GM12891 (cell line): Measurements from ENCODE around the gene FAM83G.
A peak's percentile ranks its signal among the peaks of the same experiment; 100 is the strongest.

Experiments
- PAX5 ChIP-seq: IDR thresholded peaks from 2 replicates; pipeline ENCODE4 v1.6.1; 2011; ENCODE audit warnings: low read length, moderate library complexity, mild to moderate bottlenecking; ENCODE audit not compliant: insufficient read depth, severe bottlenecking
- POLR2A ChIP-seq: IDR thresholded peaks from 2 replicates; pipeline ENCODE4 v1.6.1; 2011; ENCODE audit warnings: low read depth, low read length, control low read depth
- POLR2AphosphoS5 ChIP-seq: IDR thresholded peaks from 2 replicates; pipeline ENCODE4 v1.6.1; 2011; ENCODE audit warnings: low read depth, low read length, control low read depth
- SPI1 ChIP-seq: IDR thresholded peaks from 2 replicates; pipeline ENCODE4 v1.6.1; 2011; ENCODE audit warnings: low read depth, low read length, control low read depth
- TAF1 ChIP-seq: IDR thresholded peaks from 2 replicates; pipeline ENCODE4 v1.6.1; 2011; ENCODE audit warnings: low read depth, low read length, control low read depth

DNA sequence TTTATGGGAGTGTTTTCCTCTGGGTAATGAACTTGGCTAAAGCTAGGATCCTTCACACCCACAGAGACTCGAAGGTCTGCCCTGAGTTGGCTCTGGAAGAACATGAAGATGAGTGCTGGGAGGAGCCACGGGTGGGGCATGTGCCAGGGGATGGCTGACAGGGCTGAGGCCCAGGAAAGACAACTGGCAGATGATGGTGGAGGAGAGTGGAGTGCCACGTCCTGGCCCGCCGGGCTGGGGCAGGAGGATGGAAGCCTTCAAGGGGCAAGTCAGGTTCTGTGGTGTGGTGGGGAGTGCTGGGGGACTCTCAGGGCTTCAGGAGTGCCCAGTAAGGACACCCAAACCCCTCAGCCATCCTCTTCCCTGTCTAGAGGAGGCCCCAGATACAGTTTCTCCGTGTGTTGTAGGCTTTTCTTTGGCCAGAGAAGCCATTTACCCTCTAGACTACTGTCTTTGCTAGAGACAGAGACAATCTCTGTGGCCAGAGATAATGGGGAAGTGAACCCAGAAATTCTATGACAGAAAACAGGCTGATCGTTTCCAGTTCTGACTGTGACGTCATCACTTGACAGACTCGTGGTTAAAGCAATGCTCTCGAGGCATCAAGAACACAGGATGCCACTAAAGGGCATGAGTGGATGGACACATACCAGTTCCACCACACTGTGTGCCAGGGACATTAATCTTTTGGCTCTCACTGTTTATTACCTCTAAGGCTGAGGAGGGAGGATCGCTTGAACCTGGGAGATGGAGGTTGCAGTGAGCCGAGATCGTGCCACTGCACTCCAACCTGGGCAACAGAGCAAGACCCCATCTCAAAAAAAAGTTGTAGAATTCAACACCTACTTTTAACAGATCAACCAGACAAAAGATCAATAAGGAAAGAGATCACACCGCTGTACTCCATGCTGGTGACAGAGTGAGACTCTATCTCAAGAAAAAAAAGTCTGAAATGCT lies 71.2 kb downstream of the FAM83G start:
- TF ChIP-seq POLR2AphosphoS5 (no peak), POLR2A (no peak), TAF1 (no peak), PAX5 (no peak), SPI1 (peak; percentile 78)
